PC-3 (cell line): ENCODE results near the gene KLK5.

Experiments
- CTCF ChIP-seq: fragments of 300-600 bp; sonication (generic); conservative IDR thresholded peaks from 2 replicates; pipeline ENCODE4 v1.5.1; 2017; ENCODE audit warnings: antibody characterized with exemption, low read depth, mild to moderate bottlenecking, low read length
- EZH2 ChIP-seq: fragments of 300-600 bp; sonication (generic); IDR thresholded peaks from one replicate; pipeline ENCODE4 v1.6.1; 2017; ENCODE audit warnings: antibody characterized with exemption, mild to moderate bottlenecking, low read length; ENCODE audit not compliant: unreplicated experiment
- EZH2phosphoT487 ChIP-seq: fragments of 300-600 bp; sonication (generic); IDR thresholded peaks from 2 replicates; pipeline ENCODE4 v1.6.1; 2018; ENCODE audit warnings: mild to moderate bottlenecking, antibody characterized with exemption, low read length, borderline replicate concordance

DNA sequence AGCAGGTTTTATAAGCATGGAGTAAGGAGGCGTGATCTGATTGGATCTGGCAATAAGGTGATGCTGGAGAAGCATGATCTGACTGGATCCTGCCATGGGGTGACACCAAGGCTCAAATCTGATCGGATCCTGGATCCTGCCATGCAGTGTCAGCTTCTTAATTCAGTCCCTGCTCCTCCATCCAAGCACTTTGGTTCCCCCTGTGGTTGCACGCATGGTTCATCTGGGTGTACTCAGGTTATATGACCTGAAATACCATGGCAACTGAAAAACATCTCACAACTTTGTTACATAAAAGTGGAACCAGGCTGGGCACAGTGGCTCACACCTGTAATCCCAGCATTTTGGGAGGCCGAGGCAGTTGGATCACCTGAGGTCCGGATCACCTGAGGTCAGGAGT, 24.0 kb downstream of the KLK5 start:
- TF ChIP-seq CTCF: no peak
- no peak for TF ChIP-seq EZH2phosphoT487
- no peak for TF ChIP-seq EZH2
